Lower leg skin (tissue), 4 donors: ENCODE measurements around the gene TMC1. TPM values are rescaled to one million over a fixed set of nuclear protein-coding genes. Genes with fewer than 3 reads are reported as not detected.

Source experiments
- DNase-seq, 2 donors: peaks; one replicate each; pipeline ENCODE4 v3.0.0-alpha.2; 2019; ENCODE audit warnings: low spot score in 2 of 2
- H3K4me3 ChIP-seq: fragments of 200-600 bp; sonication (generic); 2 replicates; pipeline ENCODE4 v1.5.1; 2017; ENCODE audit warnings: mild to moderate bottlenecking, low read depth; ENCODE audit not compliant: poor library complexity, severe bottlenecking
- CTCF ChIP-seq, 3 donors: fragments of 450-650 bp; IDR thresholded peaks; one replicate each; pipeline ENCODE4 v1.5.1; 2016; ENCODE audit warnings: antibody characterized with exemption in 3 of 3, mild to moderate bottlenecking in 3 of 3, moderate library complexity in 2 of 3
- POLR2A ChIP-seq, 2 donors: fragments of 450-650 bp; IDR thresholded peaks; one replicate each; pipeline ENCODE4 v1.6.1; 2016 to 2017; ENCODE audit warnings: antibody characterized with exemption in 2 of 2, mild to moderate bottlenecking in 1 of 2, moderate library complexity in 1 of 2
- WGBS, 2 donors: methylation state at CpG; one replicate each; pipeline ENCODE4 v1.1.5; 2018; 5-methylcytosine and 5-hydroxymethylcytosine counted together
- intact Hi-C: fragments of 100-400 bp; cut with DNase I; formaldehyde crosslinking; loops from one replicate; pipeline ENCODE4 v1.15.0; 2023; ENCODE audit warnings: low total_unique reads
- total RNA-seq, 4 donors: library from RNA; depleted of rRNA; stranded (reverse); fragments of >200 nt; gene quantifications; one replicate each; pipeline ENCODE4 v1.1.0, GENCODE V29; 2016

The TMC1 gene
- total RNA-seq, 4 donors from 2014 or later, result 0.13 to 0.46 TPM; not detected in 2

DNA sequence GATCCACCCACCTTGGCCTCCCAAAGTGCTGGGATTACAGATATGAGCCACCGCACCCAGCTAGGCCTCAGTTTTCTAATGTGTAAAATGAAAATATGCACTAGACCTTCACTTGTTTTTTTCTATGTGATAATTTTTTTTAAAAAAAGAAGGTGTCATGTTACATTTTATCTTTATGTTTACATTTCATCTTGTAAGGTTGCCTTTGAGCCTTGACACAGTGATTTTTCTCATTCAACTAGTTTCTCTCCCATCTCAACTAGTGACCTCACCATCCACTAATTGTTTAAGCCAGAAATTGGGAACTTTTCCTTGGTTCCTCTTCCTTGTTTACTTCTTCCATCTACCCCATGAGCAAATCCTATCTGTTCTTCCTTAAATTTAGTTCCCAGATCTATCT is 21.5 kb downstream of the TMC1 start:
- no peak for DNase-seq
- intact Hi-C loops, result no loop called here
- H3K4me3 ChIP-seq, result no peak overlapping the region
- TF ChIP-seq POLR2A (IDR thresholded peaks at IDR 0.05), result no peak
- no peak for TF ChIP-seq CTCF (IDR thresholded peaks at IDR 0.05)
- WGBS, 2 donors, result 97 to 100% methylated on average over 1 of the region's 1 CpG

DNA sequence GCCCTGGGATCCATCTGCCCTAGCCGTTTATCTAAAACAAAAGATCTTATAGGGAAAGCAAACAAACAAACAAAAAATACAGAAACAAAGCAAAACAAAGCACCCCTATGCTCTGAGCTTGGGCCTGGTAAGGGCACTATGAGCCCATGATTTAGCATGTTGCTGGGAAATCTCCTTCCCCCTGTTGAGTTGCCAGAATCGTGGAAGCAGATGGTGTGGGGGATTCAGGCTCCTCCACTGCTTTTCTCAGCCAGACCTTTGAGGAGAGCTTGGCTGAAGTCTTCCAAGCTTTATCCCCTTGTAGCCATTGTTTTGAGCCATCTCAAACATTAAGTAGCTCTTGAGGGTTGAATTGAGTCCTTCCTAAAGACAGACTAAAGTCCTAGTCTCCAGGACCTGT is 29.9 kb downstream of the TMC1 start:
- 86% methylated on average over 2 of the region's 2 CpGs for WGBS, 2 donors
- intact Hi-C loops, result no loop called here
- H3K4me3 ChIP-seq, result no peak overlapping the region
- TF ChIP-seq CTCF (IDR thresholded peaks at IDR 0.05) (no peak), POLR2A (IDR thresholded peaks at IDR 0.05) (no peak)
- no peak for DNase-seq

GRCh38 chr9:72552356-72552755 is 30.9 kb downstream of the TMC1 start:
- intact Hi-C loops, result no loop called here
- no peak overlapping the region for H3K4me3 ChIP-seq
- no peak for DNase-seq
- 42 to 83% methylated on average over 1 of the region's 1 CpG for WGBS, 2 donors
- no peak for TF ChIP-seq CTCF (IDR thresholded peaks at IDR 0.05)
- no peak for TF ChIP-seq POLR2A (IDR thresholded peaks at IDR 0.05)

GRCh38 chr9:72554221-72554641 is 32.8 kb downstream of the TMC1 start:
- no peak for TF ChIP-seq CTCF (IDR thresholded peaks at IDR 0.05)
- TF ChIP-seq POLR2A (IDR thresholded peaks at IDR 0.05), result no peak
- intact Hi-C loops, result no loop called here
- DNase-seq, result no peak
- no peak overlapping the region for H3K4me3 ChIP-seq
- WGBS, 2 donors, result 18 to 27% methylated on average over 3 of the region's 3 CpGs

- intact Hi-C loops, result no loop called here
- TF ChIP-seq POLR2A (IDR thresholded peaks at IDR 0.05) (no peak), CTCF (IDR thresholded peaks at IDR 0.05) (no peak)
- DNase-seq, result peak in 1 of 2 donors; percentile 37
- H3K4me3 ChIP-seq, result no peak overlapping the region
- 24 to 31% methylated on average over 2 of the region's 2 CpGs for WGBS, 2 donors
These were observed 36.1 kb downstream of the TMC1 start for GRCh38 chr9:72557549-72557948.

DNA sequence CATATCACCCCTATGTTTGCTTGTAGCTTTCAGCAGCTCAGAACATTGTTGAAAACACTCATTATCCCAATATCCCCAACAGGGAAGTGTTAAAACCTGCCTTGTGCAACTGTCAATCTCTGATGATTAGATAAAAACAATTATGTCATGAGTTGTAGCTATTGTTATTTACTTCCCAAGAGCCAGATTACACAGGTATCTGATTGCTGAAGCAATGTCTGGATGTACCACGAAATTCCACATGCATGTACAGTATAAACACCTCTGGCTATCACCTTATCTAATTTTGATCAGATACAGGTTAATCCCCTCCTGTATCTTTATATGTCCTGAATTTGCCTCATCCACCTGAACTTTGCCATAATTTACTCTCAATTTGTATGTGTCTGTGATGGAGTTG is 38.7 kb downstream of the TMC1 start:
- intact Hi-C loops, result no loop called here
- TF ChIP-seq CTCF (IDR thresholded peaks at IDR 0.05), result no peak
- no peak for TF ChIP-seq POLR2A (IDR thresholded peaks at IDR 0.05)
- DNase-seq, result no peak
- 42 to 56% methylated on average over 1 of the region's 1 CpG for whole genome bisulfite sequencing, 2 donors
- H3K4me3 ChIP-seq, result no peak overlapping the region
